ENCODE results near the gene UBE2E3. TPM values are rescaled to one million over a fixed set of nuclear protein-coding genes. Genes with fewer than 3 reads are reported as not detected.

Gene UBE2E3
- total and polyA plus RNA-seq, 2 experiments from 2014 or later: 151 to 211 TPM

- H3K4me1 ChIP-seq (ENCODE audit: insufficient read depth): no peaks in the 10 kb centered on the region
- H3K9me2 ChIP-seq (replicated peaks; ENCODE audit: insufficient read depth): no peaks in the 10 kb centered on the region
- 87% methylated on average over 1 of the region's 1 CpG for WGBS (ENCODE audit: low lambda C conversion rate, missing lambda C conversion rate)
- no peaks in the 10 kb centered on the region for H3K27me3 ChIP-seq
- H4K20me1 ChIP-seq (ENCODE audit: insufficient read depth, poor library complexity, severe bottlenecking): no peaks in the 10 kb centered on the region
- no peaks in the 10 kb centered on the region for H3K36me3 ChIP-seq (replicated peaks; ENCODE audit: insufficient read depth, low read depth)
- no peak for TF ChIP-seq EZH2phosphoT487 (IDR thresholded peaks at IDR 0.05; ENCODE audit: low read depth, severe bottlenecking, unreplicated experiment)
- no peak for TF ChIP-seq EZH2 (IDR thresholded peaks at IDR 0.05; ENCODE audit: borderline replicate concordance)
- TF ChIP-seq, protein P1, sequence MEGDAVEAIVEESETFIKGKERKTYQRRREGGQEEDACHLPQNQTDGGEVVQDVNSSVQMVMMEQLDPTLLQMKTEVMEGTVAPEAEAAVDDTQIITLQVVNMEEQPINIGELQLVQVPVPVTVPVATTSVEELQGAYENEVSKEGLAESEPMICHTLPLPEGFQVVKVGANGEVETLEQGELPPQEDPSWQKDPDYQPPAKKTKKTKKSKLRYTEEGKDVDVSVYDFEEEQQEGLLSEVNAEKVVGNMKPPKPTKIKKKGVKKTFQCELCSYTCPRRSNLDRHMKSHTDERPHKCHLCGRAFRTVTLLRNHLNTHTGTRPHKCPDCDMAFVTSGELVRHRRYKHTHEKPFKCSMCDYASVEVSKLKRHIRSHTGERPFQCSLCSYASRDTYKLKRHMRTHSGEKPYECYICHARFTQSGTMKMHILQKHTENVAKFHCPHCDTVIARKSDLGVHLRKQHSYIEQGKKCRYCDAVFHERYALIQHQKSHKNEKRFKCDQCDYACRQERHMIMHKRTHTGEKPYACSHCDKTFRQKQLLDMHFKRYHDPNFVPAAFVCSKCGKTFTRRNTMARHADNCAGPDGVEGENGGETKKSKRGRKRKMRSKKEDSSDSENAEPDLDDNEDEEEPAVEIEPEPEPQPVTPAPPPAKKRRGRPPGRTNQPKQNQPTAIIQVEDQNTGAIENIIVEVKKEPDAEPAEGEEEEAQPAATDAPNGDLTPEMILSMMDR (IDR thresholded peaks at IDR 0.05; ENCODE audit: poor library complexity): no peak
- H3K79me2 ChIP-seq: no peaks in the 10 kb centered on the region
- no peak overlapping the region for H2AFZ ChIP-seq
- no peak overlapping the region for H3K27ac ChIP-seq
- DNase-seq (ENCODE audit: low spot score): no peak
- no peaks in the 10 kb centered on the region for H3K9me3 ChIP-seq (ENCODE audit: low read depth)
- H3K4me2 ChIP-seq: no peak overlapping the region
- H3K4me3 ChIP-seq: no peak overlapping the region
Measured at GRCh38 chr2:181112916-181113315, 132.5 kb downstream of the UBE2E3 start.

Data from hepatocyte (in vitro differentiated cells).